Fibroblast of mammary gland (primary cell): ENCODE measurements around the gene STAMBPL1.

Source experiments
- DNase-seq: peaks from one replicate; pipeline ENCODE4 v3.0.0-alpha.2; 2010; ENCODE audit warnings: low read depth
- H3K4me3 ChIP-seq: 2 replicates; pipeline ENCODE4 v1.5.1; 2011; ENCODE audit warnings: low read depth, mild to moderate bottlenecking, low read length, moderate library complexity; ENCODE audit not compliant: control insufficient read depth
- TF ChIP-seq, protein P1 (sequence below): conservative IDR thresholded peaks from 2 replicates; pipeline ENCODE4 v1.5.1; 2011; ENCODE audit warnings: low read depth, low read length, inconsistent platforms; ENCODE audit not compliant: control insufficient read depth, insufficient read depth

Gene STAMBPL1

DNA sequence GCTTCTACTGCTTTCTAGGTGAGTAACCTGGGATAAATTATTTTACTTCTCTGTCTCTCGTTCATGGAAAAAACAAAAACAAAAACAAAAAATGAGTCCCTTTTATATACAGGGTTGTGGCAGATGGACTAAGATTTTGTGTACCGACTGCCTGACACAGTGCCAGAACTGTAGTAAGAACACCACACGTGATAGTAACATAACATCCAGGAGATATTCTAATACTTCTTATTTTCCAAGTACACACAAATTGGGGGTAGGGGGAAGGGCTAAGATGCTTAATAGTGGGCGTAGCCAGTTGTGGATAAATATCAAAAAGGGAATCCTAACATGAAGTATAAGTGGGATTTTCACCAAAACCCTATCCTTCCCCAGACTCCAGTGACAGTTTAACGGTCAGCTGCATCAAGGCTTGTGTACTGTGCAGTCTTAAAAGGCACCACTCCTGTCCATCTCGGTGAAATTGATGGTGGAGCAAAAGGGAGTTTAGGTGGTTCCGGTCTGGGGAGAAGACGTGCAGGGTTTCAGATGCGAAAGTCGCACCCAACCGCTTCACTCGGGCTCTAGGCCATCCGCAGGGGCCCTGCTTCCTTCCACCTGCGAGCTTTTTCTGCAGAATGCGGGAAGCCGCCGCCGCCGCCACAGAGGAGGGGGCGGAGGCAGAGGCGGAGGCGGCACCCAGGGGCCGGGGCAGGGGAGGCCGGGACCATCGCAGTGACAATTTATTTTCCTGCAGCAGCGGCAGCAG is at the start of gene STAMBPL1:
Gene STAMBPL1 (plus strand): TSS at position 712 of the 748 bp plus-strand sequence. CDS start 21,464 bp downstream, outside the sequence.
- TF ChIP-seq, protein P1, sequence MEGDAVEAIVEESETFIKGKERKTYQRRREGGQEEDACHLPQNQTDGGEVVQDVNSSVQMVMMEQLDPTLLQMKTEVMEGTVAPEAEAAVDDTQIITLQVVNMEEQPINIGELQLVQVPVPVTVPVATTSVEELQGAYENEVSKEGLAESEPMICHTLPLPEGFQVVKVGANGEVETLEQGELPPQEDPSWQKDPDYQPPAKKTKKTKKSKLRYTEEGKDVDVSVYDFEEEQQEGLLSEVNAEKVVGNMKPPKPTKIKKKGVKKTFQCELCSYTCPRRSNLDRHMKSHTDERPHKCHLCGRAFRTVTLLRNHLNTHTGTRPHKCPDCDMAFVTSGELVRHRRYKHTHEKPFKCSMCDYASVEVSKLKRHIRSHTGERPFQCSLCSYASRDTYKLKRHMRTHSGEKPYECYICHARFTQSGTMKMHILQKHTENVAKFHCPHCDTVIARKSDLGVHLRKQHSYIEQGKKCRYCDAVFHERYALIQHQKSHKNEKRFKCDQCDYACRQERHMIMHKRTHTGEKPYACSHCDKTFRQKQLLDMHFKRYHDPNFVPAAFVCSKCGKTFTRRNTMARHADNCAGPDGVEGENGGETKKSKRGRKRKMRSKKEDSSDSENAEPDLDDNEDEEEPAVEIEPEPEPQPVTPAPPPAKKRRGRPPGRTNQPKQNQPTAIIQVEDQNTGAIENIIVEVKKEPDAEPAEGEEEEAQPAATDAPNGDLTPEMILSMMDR: no peak
- peak; percentile 24 for DNase-seq
- peak within 1 kb of the TSS; percentile 86 for H3K4me3 ChIP-seq

DNA sequence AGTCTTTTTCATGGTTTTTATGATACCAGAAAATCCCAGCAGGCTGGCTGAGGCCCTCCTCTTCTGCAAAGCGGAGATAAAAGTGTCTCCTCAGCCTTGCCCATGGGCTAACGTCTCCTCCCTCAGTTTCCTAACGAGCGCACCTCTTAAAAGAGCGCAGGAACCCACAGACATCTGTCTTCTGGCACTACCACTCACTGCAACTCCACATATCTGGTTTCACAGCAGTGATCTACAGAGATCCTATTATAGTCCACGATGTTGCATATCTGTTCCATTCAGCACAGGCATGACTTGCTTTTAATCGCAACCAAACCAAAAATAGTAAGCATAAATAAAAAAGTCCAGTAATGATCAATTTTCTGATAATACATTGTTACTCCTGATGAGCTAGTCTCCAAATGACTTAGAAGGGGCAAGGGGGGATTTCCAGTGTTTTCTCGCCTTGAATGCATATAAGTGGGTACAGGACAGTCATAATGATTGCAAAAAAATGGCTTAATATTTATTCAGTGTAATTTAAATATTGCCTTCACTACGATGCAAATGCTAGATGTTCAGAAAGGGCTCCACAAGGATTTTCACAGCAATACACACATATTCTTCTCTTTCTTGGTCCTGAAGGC is 49.3 kb upstream of the STAMBPL1 start:
- DNase-seq: no peak
- TF ChIP-seq, protein P1: no peak
- no peak overlapping the region for H3K4me3 ChIP-seq

DNA sequence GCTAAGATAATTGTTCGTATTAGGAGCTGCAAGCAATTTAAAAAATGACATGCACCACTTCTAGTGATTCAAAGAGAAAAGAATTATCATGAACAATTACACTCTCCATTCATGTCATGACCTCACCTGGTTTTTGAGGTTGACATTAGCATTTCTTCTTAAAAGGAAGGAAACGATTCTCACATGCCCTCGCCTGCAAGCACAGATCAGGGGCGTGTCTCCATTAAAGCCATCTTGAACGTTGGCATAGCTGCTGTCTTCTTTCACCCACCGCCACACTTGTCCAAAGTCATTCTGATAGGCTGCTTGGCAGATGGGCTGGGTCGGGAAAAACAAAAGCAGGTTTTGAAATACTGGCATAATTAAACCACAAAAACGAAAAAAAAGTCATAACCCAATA is 48.3 kb upstream of the STAMBPL1 start:
- no peak overlapping the region for H3K4me3 ChIP-seq
- TF ChIP-seq, protein P1: no peak
- no peak for DNase-seq

DNA sequence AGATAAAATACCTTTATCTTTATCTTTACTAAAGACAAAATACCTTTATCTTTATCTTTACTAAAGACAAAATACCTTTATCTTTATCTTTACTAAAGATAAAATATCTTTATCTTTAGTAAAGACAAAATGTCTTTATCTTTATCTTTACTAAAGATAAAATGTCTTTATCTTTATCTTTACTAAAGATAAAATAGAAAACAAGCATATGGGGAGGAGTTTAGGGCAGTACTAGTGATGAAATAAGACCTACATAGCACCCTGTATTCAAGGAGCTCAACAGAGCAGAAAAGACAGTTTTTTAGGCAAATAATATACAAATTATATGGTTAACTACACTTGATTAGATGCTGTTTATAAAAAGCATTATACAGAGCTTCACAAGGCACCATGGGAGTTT is 47.7 kb upstream of the STAMBPL1 start:
- no peak for DNase-seq
- H3K4me3 ChIP-seq: no peak overlapping the region
- TF ChIP-seq, protein P1: no peak

DNA sequence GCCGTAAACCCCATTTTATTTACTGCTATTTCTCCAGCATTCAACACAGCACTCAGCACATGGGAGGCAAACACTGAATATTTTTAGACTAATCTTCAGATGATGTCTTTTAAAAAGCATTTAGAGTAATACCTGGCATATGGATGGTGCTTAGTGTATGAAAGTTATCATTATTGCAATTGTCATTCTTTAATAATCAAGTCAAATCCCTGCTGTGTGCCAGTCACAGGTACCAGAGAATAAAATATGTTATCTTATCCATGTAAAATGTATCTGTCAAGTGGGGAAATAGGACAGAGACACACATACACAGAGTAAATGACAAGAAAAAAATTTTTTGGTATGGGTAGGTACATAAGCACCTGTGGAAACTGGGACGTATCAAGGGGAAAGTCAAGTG is 46.9 kb upstream of the STAMBPL1 start:
- TF ChIP-seq, protein P1: no peak
- H3K4me3 ChIP-seq: no peak overlapping the region
- DNase-seq: no peak

DNA sequence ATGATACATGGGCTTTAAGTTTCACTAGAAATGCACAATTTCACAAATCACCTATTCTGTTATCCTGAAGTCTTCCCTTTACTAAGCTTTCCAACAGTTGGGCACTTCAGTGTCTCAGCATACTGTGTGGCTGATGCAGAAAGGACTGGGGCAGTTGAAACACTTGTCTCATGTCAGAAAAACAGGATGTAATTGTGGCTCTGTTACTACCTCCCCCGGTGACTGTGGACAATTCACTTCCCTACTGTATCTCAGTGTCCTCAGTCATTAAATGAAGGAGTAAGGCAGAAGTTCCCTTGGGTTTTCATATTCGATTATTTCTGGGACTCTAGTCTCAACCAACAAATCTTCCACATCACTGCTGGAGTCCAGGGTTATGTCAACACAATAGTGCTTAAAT is 46.3 kb upstream of the STAMBPL1 start:
- TF ChIP-seq, protein P1: no peak
- no peak overlapping the region for H3K4me3 ChIP-seq
- no peak for DNase-seq
